ENCODE results near the gene EEF1AKMT1. TPM values are rescaled to one million over a fixed set of nuclear protein-coding genes. Genes with fewer than 3 reads are reported as not detected.

The EEF1AKMT1 gene
- polyA plus RNA-seq, 1 donor from 2014 or later: 8.2 TPM

DNA sequence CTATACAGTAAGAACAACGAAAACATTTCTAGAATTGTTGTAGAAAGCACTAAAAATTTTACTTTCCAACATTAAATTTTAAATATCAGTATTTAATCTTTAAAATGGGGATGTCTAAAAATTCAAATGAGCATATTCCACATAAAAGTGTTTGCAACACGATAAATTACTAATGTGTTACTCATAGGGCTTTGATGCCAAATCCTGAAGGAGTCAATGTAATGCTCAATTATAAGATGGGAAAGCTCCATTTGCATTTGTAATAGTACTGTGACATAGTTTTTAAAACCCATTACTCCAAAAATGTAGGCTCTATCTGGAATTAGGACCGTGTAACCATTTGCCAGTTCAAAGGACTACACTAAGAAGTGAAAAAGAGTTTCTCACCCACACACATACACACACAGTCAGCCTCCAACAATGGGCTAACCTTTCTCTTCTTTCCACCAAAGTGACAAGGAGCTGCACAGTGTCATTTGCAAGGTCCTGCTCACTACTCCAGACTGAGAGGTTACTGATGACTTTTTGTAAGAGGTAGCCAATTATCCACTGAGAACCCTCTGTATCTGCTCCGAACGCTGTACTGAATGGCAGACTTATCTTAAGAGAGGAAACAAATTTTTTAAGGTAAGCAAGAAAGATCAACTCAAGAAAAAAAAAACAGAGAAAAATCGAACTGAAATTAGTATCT is 26.1 kb upstream of the EEF1AKMT1 start:
- Histone ChIP-seq H3K36me3 (ENCODE audit: insufficient read depth, low read length) (no peaks in the 10 kb centered on the region), H3K4me2 (ENCODE audit: low read length) (no peak overlapping the region), H3K9me2 (ENCODE audit: insufficient read depth, low read length) (no peaks in the 10 kb centered on the region), H3K79me2 (replicated peaks; ENCODE audit: insufficient read depth, low read length) (no peaks in the 10 kb centered on the region), H3F3A (ENCODE audit: insufficient read depth, low read length, poor library complexity, severe bottlenecking) (no peaks in the 10 kb centered on the region), H3K27ac (ENCODE audit: low read length) (no peak overlapping the region), H4K20me1 (ENCODE audit: insufficient read depth) (no peaks in the 10 kb centered on the region), H3K4me3 (ENCODE audit: low read length) (no peak overlapping the region), H3K9ac (ENCODE audit: low read length) (no peak overlapping the region), H3K9me3 (ENCODE audit: low read length) (no peaks in the 10 kb centered on the region), H2AFZ (ENCODE audit: low read depth, low read length) (no peak overlapping the region), H3K27me3 (ENCODE audit: insufficient read depth, low read depth, low read length) (no peaks in the 10 kb centered on the region)
- TF ChIP-seq SMC3 (conservative IDR thresholded peaks at IDR 0.05; ENCODE audit: poor library complexity): no peak
- TF ChIP-seq, protein P1, sequence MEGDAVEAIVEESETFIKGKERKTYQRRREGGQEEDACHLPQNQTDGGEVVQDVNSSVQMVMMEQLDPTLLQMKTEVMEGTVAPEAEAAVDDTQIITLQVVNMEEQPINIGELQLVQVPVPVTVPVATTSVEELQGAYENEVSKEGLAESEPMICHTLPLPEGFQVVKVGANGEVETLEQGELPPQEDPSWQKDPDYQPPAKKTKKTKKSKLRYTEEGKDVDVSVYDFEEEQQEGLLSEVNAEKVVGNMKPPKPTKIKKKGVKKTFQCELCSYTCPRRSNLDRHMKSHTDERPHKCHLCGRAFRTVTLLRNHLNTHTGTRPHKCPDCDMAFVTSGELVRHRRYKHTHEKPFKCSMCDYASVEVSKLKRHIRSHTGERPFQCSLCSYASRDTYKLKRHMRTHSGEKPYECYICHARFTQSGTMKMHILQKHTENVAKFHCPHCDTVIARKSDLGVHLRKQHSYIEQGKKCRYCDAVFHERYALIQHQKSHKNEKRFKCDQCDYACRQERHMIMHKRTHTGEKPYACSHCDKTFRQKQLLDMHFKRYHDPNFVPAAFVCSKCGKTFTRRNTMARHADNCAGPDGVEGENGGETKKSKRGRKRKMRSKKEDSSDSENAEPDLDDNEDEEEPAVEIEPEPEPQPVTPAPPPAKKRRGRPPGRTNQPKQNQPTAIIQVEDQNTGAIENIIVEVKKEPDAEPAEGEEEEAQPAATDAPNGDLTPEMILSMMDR (IDR thresholded peaks at IDR 0.05; ENCODE audit: poor library complexity, severe bottlenecking): no peak
- no peak for TF ChIP-seq MXI1 (conservative IDR thresholded peaks at IDR 0.05; ENCODE audit: poor library complexity, severe bottlenecking)

DNA sequence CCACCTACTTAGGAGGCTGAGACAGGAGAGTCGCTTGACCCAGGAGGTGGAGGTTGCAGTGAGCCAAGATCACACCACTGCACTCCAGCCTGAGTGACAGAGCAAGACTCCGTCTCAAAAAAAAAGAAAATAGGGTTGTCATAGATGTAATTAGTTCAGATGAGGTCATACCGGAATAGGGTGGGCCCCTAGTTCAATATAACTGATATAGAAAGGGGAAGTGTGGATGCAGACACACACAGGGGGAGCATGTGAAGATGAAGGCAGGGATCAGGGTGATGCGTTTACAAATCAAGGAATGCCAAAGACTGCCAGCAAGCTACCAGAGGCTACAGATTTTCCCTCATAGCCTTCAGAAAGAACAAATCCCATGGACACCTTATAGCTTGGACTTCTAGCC is 24.3 kb upstream of the EEF1AKMT1 start:
- no peak overlapping the region for H2AFZ ChIP-seq (ENCODE audit: low read depth, low read length)
- no peaks in the 10 kb centered on the region for H3F3A ChIP-seq (ENCODE audit: insufficient read depth, low read length, poor library complexity, severe bottlenecking)
- H3K4me2 ChIP-seq (ENCODE audit: low read length): no peak overlapping the region
- H3K9ac ChIP-seq (ENCODE audit: low read length): no peak overlapping the region
- no peak overlapping the region for H3K27ac ChIP-seq (ENCODE audit: low read length)
- TF ChIP-seq, protein P1 (IDR thresholded peaks at IDR 0.05; ENCODE audit: poor library complexity, severe bottlenecking): no peak
- TF ChIP-seq MXI1 (conservative IDR thresholded peaks at IDR 0.05; ENCODE audit: poor library complexity, severe bottlenecking) (no peak), EP300 (conservative IDR thresholded peaks at IDR 0.05; ENCODE audit: poor library complexity, severe bottlenecking) (no peak), POLR2AphosphoS5 (IDR thresholded peaks at IDR 0.05) (no peak), TAF1 (IDR thresholded peaks at IDR 0.05; ENCODE audit: low read depth) (no peak), EZH2 (IDR thresholded peaks at IDR 0.05; ENCODE audit: borderline replicate concordance, insufficient read depth, low read length, poor library complexity, severe bottlenecking) (no peak), RAD21 (conservative IDR thresholded peaks at IDR 0.05) (no peak), SMC3 (conservative IDR thresholded peaks at IDR 0.05; ENCODE audit: poor library complexity) (no peak)
- TF ChIP-seq, protein P2, sequence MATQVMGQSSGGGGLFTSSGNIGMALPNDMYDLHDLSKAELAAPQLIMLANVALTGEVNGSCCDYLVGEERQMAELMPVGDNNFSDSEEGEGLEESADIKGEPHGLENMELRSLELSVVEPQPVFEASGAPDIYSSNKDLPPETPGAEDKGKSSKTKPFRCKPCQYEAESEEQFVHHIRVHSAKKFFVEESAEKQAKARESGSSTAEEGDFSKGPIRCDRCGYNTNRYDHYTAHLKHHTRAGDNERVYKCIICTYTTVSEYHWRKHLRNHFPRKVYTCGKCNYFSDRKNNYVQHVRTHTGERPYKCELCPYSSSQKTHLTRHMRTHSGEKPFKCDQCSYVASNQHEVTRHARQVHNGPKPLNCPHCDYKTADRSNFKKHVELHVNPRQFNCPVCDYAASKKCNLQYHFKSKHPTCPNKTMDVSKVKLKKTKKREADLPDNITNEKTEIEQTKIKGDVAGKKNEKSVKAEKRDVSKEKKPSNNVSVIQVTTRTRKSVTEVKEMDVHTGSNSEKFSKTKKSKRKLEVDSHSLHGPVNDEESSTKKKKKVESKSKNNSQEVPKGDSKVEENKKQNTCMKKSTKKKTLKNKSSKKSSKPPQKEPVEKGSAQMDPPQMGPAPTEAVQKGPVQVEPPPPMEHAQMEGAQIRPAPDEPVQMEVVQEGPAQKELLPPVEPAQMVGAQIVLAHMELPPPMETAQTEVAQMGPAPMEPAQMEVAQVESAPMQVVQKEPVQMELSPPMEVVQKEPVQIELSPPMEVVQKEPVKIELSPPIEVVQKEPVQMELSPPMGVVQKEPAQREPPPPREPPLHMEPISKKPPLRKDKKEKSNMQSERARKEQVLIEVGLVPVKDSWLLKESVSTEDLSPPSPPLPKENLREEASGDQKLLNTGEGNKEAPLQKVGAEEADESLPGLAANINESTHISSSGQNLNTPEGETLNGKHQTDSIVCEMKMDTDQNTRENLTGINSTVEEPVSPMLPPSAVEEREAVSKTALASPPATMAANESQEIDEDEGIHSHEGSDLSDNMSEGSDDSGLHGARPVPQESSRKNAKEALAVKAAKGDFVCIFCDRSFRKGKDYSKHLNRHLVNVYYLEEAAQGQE (IDR thresholded peaks at IDR 0.05; ENCODE audit: borderline replicate concordance): no peak
- no peaks in the 10 kb centered on the region for H3K79me2 ChIP-seq (replicated peaks; ENCODE audit: insufficient read depth, low read length)
- no peaks in the 10 kb centered on the region for H3K27me3 ChIP-seq (ENCODE audit: insufficient read depth, low read depth, low read length)
- no peaks in the 10 kb centered on the region for H4K20me1 ChIP-seq (ENCODE audit: insufficient read depth)
- no peak overlapping the region for H3K4me3 ChIP-seq (ENCODE audit: low read length)
- H3K9me3 ChIP-seq (ENCODE audit: low read length): no peaks in the 10 kb centered on the region
- no peaks in the 10 kb centered on the region for H3K9me2 ChIP-seq (ENCODE audit: insufficient read depth, low read length)
- peaks cover 3% of the 10 kb centered on the region for H3K36me3 ChIP-seq (ENCODE audit: insufficient read depth, low read length)
